Measurements from ENCODE around the gene PRSS57.
A peak's percentile ranks its signal among the peaks of the same experiment; 100 is the strongest.

Gene PRSS57

DNA sequence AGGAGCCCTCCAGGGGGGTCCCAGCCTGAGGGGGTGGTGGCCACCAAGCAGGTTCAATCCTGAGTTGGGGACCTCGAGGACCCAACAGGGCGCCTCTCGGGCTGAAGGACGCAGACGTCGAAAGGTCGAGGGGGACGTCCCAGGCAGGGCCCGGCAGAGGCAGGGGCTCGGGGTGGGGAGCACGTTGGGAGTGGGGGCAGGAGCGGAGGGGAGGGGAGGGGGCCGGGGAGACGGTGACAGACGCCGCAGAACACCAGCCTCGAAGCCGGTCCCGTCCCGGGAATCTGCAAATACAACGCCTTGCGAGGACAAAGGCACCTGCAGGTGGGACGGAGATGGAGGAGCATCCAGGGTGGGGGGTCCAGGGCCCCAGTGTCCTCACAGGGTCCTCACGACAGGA, 51.5 kb downstream of the PRSS57 start:
- Histone ChIP-seq H3K9me3 (ENCODE audit: low read length) (no peaks in the 10 kb centered on the region), H2AFZ (ENCODE audit: low read depth, low read length) (no peak overlapping the region), H3K4me3 (ENCODE audit: low read length) (no peak overlapping the region), H3K27me3 (ENCODE audit: insufficient read depth, low read length) (no peaks in the 10 kb centered on the region), H3K4me1 (ENCODE audit: insufficient read depth, low read length) (peaks cover 1% of the 10 kb centered on the region), H3K36me3 (ENCODE audit: insufficient read depth, low read length) (peaks cover 26% of the 10 kb centered on the region)

DNA sequence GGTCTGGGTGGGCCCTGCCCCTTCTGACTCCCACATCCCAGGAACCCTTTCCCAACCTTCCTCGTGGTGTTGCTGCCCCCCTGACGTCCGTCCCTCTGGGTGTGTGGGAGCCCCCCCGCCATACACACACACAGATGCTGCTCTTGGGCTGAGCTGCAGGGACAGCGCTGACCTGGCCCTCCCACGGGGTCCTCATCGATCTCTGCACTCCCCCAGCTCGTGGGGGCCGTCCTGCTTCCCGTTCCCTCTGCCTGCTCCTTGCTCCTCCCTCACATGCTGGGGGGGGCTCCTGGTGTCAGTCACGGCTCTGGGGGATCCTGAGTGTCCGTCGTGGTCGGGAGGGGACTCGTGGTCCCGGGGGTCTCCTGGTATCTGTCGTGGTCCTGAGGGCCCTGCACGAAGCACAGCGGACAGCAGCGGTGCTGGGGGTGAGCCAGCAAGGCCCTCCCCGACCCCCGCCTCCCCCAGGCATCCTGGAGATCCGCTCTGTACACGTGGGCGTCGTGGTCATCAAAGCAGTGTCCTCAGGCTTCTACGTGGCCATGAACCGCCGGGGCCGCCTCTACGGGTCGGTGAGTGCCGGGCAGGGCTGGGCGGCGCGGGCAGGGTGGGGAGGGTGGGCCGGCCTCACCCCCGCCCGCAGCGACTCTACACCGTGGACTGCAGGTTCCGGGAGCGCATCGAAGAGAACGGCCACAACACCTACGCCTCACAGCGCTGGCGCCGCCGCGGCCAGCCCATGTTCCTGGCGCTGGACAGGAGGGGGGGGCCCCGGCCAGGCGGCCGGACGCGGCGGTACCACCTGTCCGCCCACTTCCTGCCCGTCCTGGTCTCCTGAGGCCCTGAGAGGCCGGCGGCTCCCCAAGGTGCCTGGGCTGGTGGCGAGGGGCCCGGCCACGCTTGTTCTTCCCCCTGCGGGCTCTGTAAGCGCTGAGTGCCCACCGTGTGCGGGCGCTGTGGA, 52.2 kb downstream of the PRSS57 start:
- peaks cover 1% of the 10 kb centered on the region for H3K4me1 ChIP-seq (ENCODE audit: insufficient read depth, low read length)
- H3K27me3 ChIP-seq (ENCODE audit: insufficient read depth, low read length), result no peaks in the 10 kb centered on the region
- H3K9me3 ChIP-seq (ENCODE audit: low read length), result no peaks in the 10 kb centered on the region
- no peak overlapping the region for H3K4me3 ChIP-seq (ENCODE audit: low read length)
- peaks cover 22% of the 10 kb centered on the region for H3K36me3 ChIP-seq (ENCODE audit: insufficient read depth, low read length)
- no peak overlapping the region for H2AFZ ChIP-seq (ENCODE audit: low read depth, low read length)

DNA sequence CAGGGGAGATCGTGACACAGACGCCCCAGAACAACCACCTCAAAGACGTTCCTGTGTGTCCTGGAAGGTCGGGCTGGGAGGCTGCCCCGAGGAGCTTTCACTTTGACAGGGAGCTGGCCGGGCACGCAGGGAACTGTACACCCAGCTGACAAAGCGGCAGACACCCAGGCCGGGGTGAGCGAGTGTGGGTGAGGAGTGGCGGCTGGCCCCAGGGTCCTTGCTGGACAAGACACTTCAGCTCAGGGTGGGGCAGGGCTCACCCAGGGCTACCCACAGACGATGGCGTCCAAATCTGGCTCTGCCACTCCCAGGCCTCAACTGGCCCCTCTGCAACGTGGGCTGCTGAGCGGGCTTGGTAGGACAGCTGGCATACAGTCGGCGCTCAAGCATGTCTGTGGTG, 53.5 kb downstream of the PRSS57 start:
- H3K4me3 ChIP-seq (ENCODE audit: low read length), result no peak overlapping the region
- no peaks in the 10 kb centered on the region for H3K27me3 ChIP-seq (ENCODE audit: insufficient read depth, low read length)
- peaks cover 12% of the 10 kb centered on the region for H3K36me3 ChIP-seq (ENCODE audit: insufficient read depth, low read length)
- H3K4me1 ChIP-seq (ENCODE audit: insufficient read depth, low read length), result peaks cover 1% of the 10 kb centered on the region
- no peaks in the 10 kb centered on the region for H3K9me3 ChIP-seq (ENCODE audit: low read length)
- H2AFZ ChIP-seq (ENCODE audit: low read depth, low read length), result no peak overlapping the region

DNA sequence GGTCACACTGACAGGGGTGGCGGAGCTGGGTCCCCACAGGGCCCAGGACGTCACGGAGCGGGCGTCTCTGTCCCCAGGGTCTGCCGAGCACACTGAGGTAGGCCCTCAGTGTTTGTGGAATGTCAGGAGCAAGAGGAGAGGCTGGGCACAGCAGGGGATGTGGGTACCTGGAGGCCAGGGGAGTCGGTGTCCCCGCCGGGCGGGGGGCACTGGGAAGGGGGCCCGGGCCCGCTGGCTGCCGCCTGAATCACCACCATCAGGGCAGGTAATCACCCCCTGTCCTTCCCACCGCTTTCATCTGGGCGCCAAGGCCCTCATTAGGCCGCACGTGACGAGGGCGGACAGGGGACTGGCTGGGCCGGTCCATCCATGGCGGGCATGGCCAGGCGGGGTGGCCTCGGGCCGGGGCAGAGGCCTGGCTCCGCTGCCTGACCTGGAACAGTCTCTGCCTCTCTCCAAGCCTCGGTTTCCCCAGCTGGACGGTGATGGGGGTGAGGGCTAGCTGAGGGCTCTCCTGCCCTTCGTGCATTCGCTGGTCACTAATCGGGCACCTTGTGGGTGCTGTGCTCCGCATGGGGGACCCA, 54.6 kb downstream of the PRSS57 start:
- no peaks in the 10 kb centered on the region for H3K9me3 ChIP-seq (ENCODE audit: low read length)

DNA sequence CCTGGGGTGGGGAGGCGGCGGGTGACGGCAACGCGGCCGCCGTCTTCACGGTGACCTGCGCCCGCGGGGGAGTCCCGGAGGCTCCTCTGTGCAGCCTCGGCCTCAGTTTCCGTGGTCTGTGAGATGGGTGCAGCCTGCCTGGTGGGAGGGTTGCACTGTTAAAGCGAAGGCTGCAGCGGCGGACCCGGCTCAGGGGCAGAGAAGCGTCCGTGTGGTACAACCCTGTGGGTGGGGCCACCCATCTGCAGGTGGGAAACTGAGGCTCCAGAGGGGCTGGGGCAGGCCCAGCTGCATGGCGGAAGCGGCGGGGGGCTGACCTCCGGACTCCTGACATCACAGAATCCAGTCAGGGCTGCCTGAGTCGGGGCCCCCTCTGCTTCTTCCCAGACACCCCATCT, 55.1 kb downstream of the PRSS57 start:
- Histone ChIP-seq H2AFZ (ENCODE audit: low read depth, low read length) (no peak overlapping the region), H3K36me3 (ENCODE audit: insufficient read depth, low read length) (no peaks in the 10 kb centered on the region), H3K4me1 (ENCODE audit: insufficient read depth, low read length) (peaks cover 1% of the 10 kb centered on the region), H3K4me3 (ENCODE audit: low read length) (no peak overlapping the region), H3K27me3 (ENCODE audit: insufficient read depth, low read length) (no peaks in the 10 kb centered on the region), H3K9me3 (ENCODE audit: low read length) (no peaks in the 10 kb centered on the region)

More for the DNA sequence above, 54.6 kb downstream of the PRSS57 start:
- Histone ChIP-seq H3K4me1 (ENCODE audit: insufficient read depth, low read length) (peaks cover 1% of the 10 kb centered on the region), H3K36me3 (ENCODE audit: insufficient read depth, low read length) (peaks cover 2% of the 10 kb centered on the region), H2AFZ (ENCODE audit: low read depth, low read length) (no peak overlapping the region), H3K27me3 (ENCODE audit: insufficient read depth, low read length) (no peaks in the 10 kb centered on the region), H3K4me3 (ENCODE audit: low read length) (no peak overlapping the region)

DNA sequence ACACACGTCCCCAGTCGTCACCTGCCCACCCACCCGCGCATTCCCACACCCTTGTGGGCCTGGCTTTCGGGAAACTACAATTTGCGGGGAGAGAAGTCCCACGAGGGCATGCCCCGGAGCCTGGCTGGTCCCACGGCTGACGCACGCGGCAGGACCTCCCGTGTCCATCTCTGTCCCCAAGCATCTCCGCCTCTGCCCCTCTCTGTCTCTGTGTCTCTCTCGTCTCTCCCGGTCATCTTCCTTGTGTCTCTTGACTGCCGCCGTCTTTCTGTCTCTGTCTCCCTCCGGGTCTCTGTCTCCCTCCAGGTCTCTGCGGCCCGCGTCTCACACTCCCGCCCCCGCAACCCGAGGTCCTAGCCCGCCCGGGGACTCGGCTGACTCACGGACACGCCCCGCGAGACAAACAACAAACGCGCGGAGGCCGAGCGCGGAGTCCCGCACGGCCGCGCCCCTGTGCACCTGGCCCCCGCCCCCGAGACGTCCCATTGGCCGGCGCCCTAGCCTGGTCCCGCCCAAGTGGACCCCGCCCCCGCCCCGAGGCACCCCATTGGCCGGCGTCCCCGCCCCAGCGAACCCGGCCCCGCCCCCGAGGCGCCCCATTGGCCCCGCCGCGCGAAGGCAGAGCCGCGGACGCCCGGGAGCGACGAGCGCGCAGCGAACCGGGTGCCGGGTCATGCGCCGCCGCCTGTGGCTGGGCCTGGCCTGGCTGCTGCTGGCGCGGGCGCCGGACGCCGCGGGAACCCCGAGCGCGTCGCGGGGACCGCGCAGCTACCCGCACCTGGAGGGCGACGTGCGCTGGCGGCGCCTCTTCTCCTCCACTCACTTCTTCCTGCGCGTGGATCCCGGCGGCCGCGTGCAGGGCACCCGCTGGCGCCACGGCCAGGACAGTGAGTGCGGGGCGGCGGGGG, 55.7 kb downstream of the PRSS57 start, which contains the start of gene FGF22:
Gene FGF22 (plus strand): TSS at position 627 of the 908 bp plus-strand sequence. CDS start 47 bp downstream, at position 674.
- Histone ChIP-seq H2AFZ (ENCODE audit: low read depth, low read length) (no peak within 1 kb of the TSS), H3K9me3 (ENCODE audit: low read length) (no peaks in the 10 kb centered on the region), H3K4me1 (ENCODE audit: insufficient read depth, low read length) (peaks cover 1% of the 10 kb centered on the region), H3K27me3 (ENCODE audit: insufficient read depth, low read length) (no peaks in the 10 kb centered on the region), H3K36me3 (ENCODE audit: insufficient read depth, low read length) (no peaks in the 10 kb centered on the region), H3K4me3 (ENCODE audit: low read length) (peak within 1 kb of the TSS; percentile 34)

DNA sequence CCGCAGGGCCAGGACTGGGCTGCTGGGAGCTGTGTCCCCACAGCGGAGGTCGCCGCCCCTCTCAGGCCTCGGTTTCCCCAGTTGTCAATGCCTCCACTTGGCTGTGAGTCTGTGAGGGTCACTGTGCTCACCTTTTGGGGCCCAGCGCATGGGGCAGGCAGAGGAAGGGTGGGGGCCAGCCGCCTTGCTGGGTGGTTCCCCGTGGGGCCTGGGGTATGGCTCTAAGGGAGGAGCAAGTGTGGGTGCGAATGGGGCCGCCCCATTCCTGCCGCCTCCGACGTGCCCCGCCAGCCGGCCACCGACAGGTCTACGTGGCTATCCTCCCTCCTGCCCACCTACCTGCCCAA, 56.4 kb downstream of the PRSS57 start:
- Histone ChIP-seq H3K4me3 (ENCODE audit: low read length) (peak overlapping the region; percentile 34), H3K36me3 (ENCODE audit: insufficient read depth, low read length) (no peaks in the 10 kb centered on the region), H3K4me1 (ENCODE audit: insufficient read depth, low read length) (peaks cover 6% of the 10 kb centered on the region), H3K27me3 (ENCODE audit: insufficient read depth, low read length) (no peaks in the 10 kb centered on the region), H3K9me3 (ENCODE audit: low read length) (no peaks in the 10 kb centered on the region), H2AFZ (ENCODE audit: low read depth, low read length) (no peak overlapping the region)

Data from neuron (in vitro differentiated cells).